Skeletal muscle cell (primary cell): ENCODE data around the gene BABAM2.

Experiments used
- DNase-seq: peaks from one replicate; pipeline ENCODE4 v3.0.0-alpha.2; 2010; ENCODE audit warnings: low read depth
- H3K4me3 ChIP-seq: 2 replicates; pipeline ENCODE4 v1.5.1; 2011; ENCODE audit warnings: low read depth, mild to moderate bottlenecking, control low read depth, low read length, moderate library complexity

The BABAM2 gene

GRCh38 chr2:28300485-28301341 lies 410.2 kb downstream of the BABAM2 start:
- no peak for DNase-seq
- no peak overlapping the region for H3K4me3 ChIP-seq

GRCh38 chr2:28305202-28305601 lies 414.7 kb downstream of the BABAM2 start:
- DNase-seq: no peak
- H3K4me3 ChIP-seq: no peak overlapping the region

- no peak overlapping the region for H3K4me3 ChIP-seq
- no peak for DNase-seq
Measured at GRCh38 chr2:28310107-28310506, 419.6 kb downstream of the BABAM2 start.

GRCh38 chr2:28311660-28312249 lies 421.2 kb downstream of the BABAM2 start:
- no peak for DNase-seq
- no peak overlapping the region for H3K4me3 ChIP-seq

- no peak overlapping the region for H3K4me3 ChIP-seq
- no peak for DNase-seq
Measured at GRCh38 chr2:28312307-28313219, 422.0 kb downstream of the BABAM2 start.

GRCh38 chr2:28313220-28313784 lies 422.8 kb downstream of the BABAM2 start:
- DNase-seq: no peak
- H3K4me3 ChIP-seq: no peak overlapping the region

- no peak for DNase-seq
- no peak overlapping the region for H3K4me3 ChIP-seq
Measured at GRCh38 chr2:28314968-28315367, 424.4 kb downstream of the BABAM2 start.

- DNase-seq: no peak
Measured at GRCh38 chr2:28316546-28317335, 426.2 kb downstream of the BABAM2 start.

GRCh38 chr2:28317390-28317789 lies 426.9 kb downstream of the BABAM2 start:
- no peak for DNase-seq
- H3K4me3 ChIP-seq: no peak overlapping the region

More at GRCh38 chr2:28316546-28317335, 426.2 kb downstream of the BABAM2 start:
- H3K4me3 ChIP-seq: no peak overlapping the region

GRCh38 chr2:28318023-28318422 lies 427.5 kb downstream of the BABAM2 start:
- H3K4me3 ChIP-seq: no peak overlapping the region
- no peak for DNase-seq

- H3K4me3 ChIP-seq: no peak overlapping the region
- no peak for DNase-seq
Measured at GRCh38 chr2:28318462-28319117, 428.1 kb downstream of the BABAM2 start.

- H3K4me3 ChIP-seq: no peak overlapping the region
- no peak for DNase-seq
Measured at GRCh38 chr2:28319118-28320008, 428.8 kb downstream of the BABAM2 start.

GRCh38 chr2:28320009-28320365 lies 429.5 kb downstream of the BABAM2 start:
- H3K4me3 ChIP-seq: no peak overlapping the region
- no peak for DNase-seq

GRCh38 chr2:28320371-28320770 lies 429.8 kb downstream of the BABAM2 start:
- DNase-seq: no peak
- H3K4me3 ChIP-seq: no peak overlapping the region

GRCh38 chr2:28321426-28321825 lies 430.9 kb downstream of the BABAM2 start:
- H3K4me3 ChIP-seq: no peak overlapping the region
- DNase-seq: no peak

- DNase-seq: no peak
- no peak overlapping the region for H3K4me3 ChIP-seq
Measured at GRCh38 chr2:28322051-28322450, 431.5 kb downstream of the BABAM2 start.

- H3K4me3 ChIP-seq: no peak overlapping the region
- no peak for DNase-seq
Measured at GRCh38 chr2:28322456-28322855, 431.9 kb downstream of the BABAM2 start.

GRCh38 chr2:28322981-28323396 lies 432.5 kb downstream of the BABAM2 start:
- H3K4me3 ChIP-seq: no peak overlapping the region
- DNase-seq: no peak
